HepG2 (cell line): ENCODE data around the gene ENTREP3. TPM values are rescaled to one million over a fixed set of nuclear protein-coding genes. Genes with fewer than 3 reads are reported as not detected.

Experiments
- CREM ChIP-seq, 2 experiments: sonication (generic) in 1 of 2; formaldehyde crosslinking in 1 of 2; IDR thresholded peaks; 2 replicates each; pipeline versions ENCODE4 v1.4.0 to v1.6.1; 2016 to 2020; ENCODE audit warnings: antibody characterized with exemption in 1 of 2, mild to moderate bottlenecking in 1 of 2, missing genetic modification reagents in 1 of 2
- CSRNP2 ChIP-seq: sonication (generic); formaldehyde crosslinking; conservative IDR thresholded peaks from 2 replicates; pipeline ENCODE4 v1.8.0; 2022; ENCODE audit warnings: low read depth, missing genetic modification reagents
- E2F5 ChIP-seq: sonication (generic); formaldehyde crosslinking; conservative IDR thresholded peaks from 2 replicates; pipeline ENCODE4 v1.4.0; 2020; ENCODE audit warnings: missing genetic modification reagents
- HOXA9 ChIP-seq: sonication (generic); formaldehyde crosslinking; IDR thresholded peaks from 2 replicates; pipeline ENCODE4 v1.8.1; 2022; ENCODE audit warnings: missing genetic modification reagents, mild to moderate bottlenecking, moderate library complexity, borderline replicate concordance
- IKZF5 ChIP-seq: IDR thresholded peaks from 2 replicates; pipeline ENCODE4 v1.6.1; 2018; ENCODE audit warnings: missing genetic modification reagents, mild to moderate bottlenecking, missing compliant biosample characterization
- NR2C2 ChIP-seq: sonication (generic); formaldehyde crosslinking; IDR thresholded peaks from 2 replicates; pipeline ENCODE4 v1.4.0; 2020; ENCODE audit warnings: missing genetic modification reagents, mild to moderate bottlenecking, moderate library complexity, borderline replicate concordance
- PAF1 ChIP-seq: IDR thresholded peaks from 2 replicates; pipeline ENCODE4 v1.6.1; 2016; ENCODE audit warnings: missing genetic modification reagents, missing compliant biosample characterization
- RERE ChIP-seq: IDR thresholded peaks from 2 replicates; pipeline ENCODE4 v1.6.1; 2016; ENCODE audit warnings: low read depth, missing genetic modification reagents, missing compliant biosample characterization
- RFXANK ChIP-seq: IDR thresholded peaks from 2 replicates; pipeline ENCODE4 v1.6.1; 2016
- SRSF1 ChIP-seq: fragments of 200-400 bp; formaldehyde crosslinking; optimal IDR thresholded peaks from 2 replicates; pipeline ENCODE3; 2017; ENCODE audit warnings: mild to moderate bottlenecking, low read depth, low read length, moderate library complexity
- TFAP4 ChIP-seq: sonication (generic); IDR thresholded peaks from 2 replicates; pipeline ENCODE4 v1.6.1; 2016; ENCODE audit warnings: low read depth, borderline replicate concordance
- TIGD3 ChIP-seq: sonication (generic); formaldehyde crosslinking; IDR thresholded peaks from 2 replicates; pipeline ENCODE4 v1.5.1; 2020; ENCODE audit warnings: mild to moderate bottlenecking, missing genetic modification reagents, borderline replicate concordance
- YEATS4 ChIP-seq: sonication (generic); formaldehyde crosslinking; IDR thresholded peaks from 2 replicates; pipeline ENCODE4 v1.4.0; 2020; ENCODE audit warnings: missing genetic modification reagents, borderline replicate concordance
- ZNF160 ChIP-seq: sonication (generic); formaldehyde crosslinking; IDR thresholded peaks from 2 replicates; pipeline ENCODE4 v1.8.0; 2022; ENCODE audit warnings: mild to moderate bottlenecking, inconsistent platforms, missing genetic modification reagents
- ZNF691 ChIP-seq: sonication (generic); formaldehyde crosslinking; IDR thresholded peaks from 2 replicates; pipeline ENCODE4 v1.4.0; 2020; ENCODE audit warnings: missing genetic modification reagents, low read depth, mild to moderate bottlenecking, borderline replicate concordance
- ZSCAN31 ChIP-seq: sonication (generic); formaldehyde crosslinking; IDR thresholded peaks from 2 replicates; pipeline ENCODE4 v1.5.0; 2020; ENCODE audit warnings: low read depth, mild to moderate bottlenecking, missing genetic modification reagents
- polyA plus RNA-seq, 8 experiments: library from polyadenylated mRNA; depleted of rRNA in 3 of 8; stranded (reverse) in 7 of 8; unstranded in 1 of 8; fragments of >200 nt; fragmentation: Illumina TruSeq in 4 of 8; extraction: Trizol in 4 of 8; gene quantifications; 2 replicates each; pipeline versions ENCODE4 v1.2.1 to v1.2.3, GENCODE V29; 2011 to 2016; ENCODE audit warnings: low read depth in 4 of 8, missing spikeins in 1 of 8, mixed read lengths in 1 of 8; ENCODE audit not compliant: insufficient read depth in 1 of 8
- total RNA-seq, 5 experiments: library from RNA; depleted of rRNA; stranded (reverse); fragments of >200 nt; fragmentation: Illumina TruSeq; extraction: Trizol; gene quantifications; 2 replicates each; pipeline ENCODE4 v1.2.3, GENCODE V29; 2016; ENCODE audit warnings: low read depth in 1 of 5

The ENTREP3 gene
- total and polyA plus RNA-seq, 2 of the 13 experiments (the other 11 are each of a cell fraction or from before 2014, with no cell fraction given) = 4.1 to 9.9 TPM

- TF ChIP-seq ZNF691 (CRISPR knock-in tag) = no peak
- TF ChIP-seq RERE (CRISPR knock-in tag) = no peak
- TF ChIP-seq PAF1 (CRISPR knock-in tag) = no peak
- no peak for TF ChIP-seq RFXANK (CRISPR knock-in tag)
- TF ChIP-seq TIGD3 (CRISPR knock-in tag) = no peak
- TF ChIP-seq E2F5 (CRISPR knock-in tag) = no peak
- no peak for TF ChIP-seq ZSCAN31 (CRISPR knock-in tag)
- TF ChIP-seq NR2C2 (CRISPR knock-in tag) = peak; percentile 74; the same call in 1 of the 2 replicates
- no peak for TF ChIP-seq HOXA9 (CRISPR knock-in tag)
- no peak for TF ChIP-seq SRSF1
- no peak for TF ChIP-seq IKZF5 (CRISPR knock-in tag)
- no peak for TF ChIP-seq CSRNP2 (CRISPR knock-in tag)
- TF ChIP-seq TFAP4 = no peak
- no peak for TF ChIP-seq ZNF160
- peak; percentile 47; the same call in 1 of the 2 replicates for TF ChIP-seq YEATS4 (CRISPR knock-in tag)
- peak; percentile 83 for TF ChIP-seq CREM (IDR thresholded peaks at IDR 0.05)
- TF ChIP-seq CREM (CRISPR knock-in tag; IDR thresholded peaks at IDR 0.05) = no peak
Observed at GRCh38 chr1:155241069-155241679, 14.1 kb downstream of the ENTREP3 start (continued).
